ENCODE measurements around the gene RDH14. TPM values are rescaled to one million over a fixed set of nuclear protein-coding genes. Genes with fewer than 3 reads are reported as not detected.

RDH14 gene
- total RNA-seq, 4 donors from 2014 or later, result 14.9 to 21.3 (median 18.3) TPM

GRCh38 chr2:18520451-18521425 lies 39.7 kb downstream of the RDH14 start:
- Histone ChIP-seq H3K9me3 (no peaks in the 10 kb centered on the region), H3K36me3 (no peaks in the 10 kb centered on the region), H3K27ac (peak overlapping the region in 1 of 4 donors; percentile 1), H3K27me3 (no peaks in the 10 kb centered on the region), H3K4me3 (no peak overlapping the region), H3K4me1 (no peaks in the 10 kb centered on the region)
- DNase-seq, result peak; percentile 64 to 91 (median 81)
- TF ChIP-seq, protein P1, sequence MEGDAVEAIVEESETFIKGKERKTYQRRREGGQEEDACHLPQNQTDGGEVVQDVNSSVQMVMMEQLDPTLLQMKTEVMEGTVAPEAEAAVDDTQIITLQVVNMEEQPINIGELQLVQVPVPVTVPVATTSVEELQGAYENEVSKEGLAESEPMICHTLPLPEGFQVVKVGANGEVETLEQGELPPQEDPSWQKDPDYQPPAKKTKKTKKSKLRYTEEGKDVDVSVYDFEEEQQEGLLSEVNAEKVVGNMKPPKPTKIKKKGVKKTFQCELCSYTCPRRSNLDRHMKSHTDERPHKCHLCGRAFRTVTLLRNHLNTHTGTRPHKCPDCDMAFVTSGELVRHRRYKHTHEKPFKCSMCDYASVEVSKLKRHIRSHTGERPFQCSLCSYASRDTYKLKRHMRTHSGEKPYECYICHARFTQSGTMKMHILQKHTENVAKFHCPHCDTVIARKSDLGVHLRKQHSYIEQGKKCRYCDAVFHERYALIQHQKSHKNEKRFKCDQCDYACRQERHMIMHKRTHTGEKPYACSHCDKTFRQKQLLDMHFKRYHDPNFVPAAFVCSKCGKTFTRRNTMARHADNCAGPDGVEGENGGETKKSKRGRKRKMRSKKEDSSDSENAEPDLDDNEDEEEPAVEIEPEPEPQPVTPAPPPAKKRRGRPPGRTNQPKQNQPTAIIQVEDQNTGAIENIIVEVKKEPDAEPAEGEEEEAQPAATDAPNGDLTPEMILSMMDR (IDR thresholded peaks at IDR 0.05), result peak; percentile 48 to 89 (median 82)
- no peak for TF ChIP-seq POLR2A (IDR thresholded peaks at IDR 0.05)

GRCh38 chr2:18519914-18520450 lies 40.5 kb downstream of the RDH14 start:
- Histone ChIP-seq H3K27me3 (no peaks in the 10 kb centered on the region), H3K4me3 (no peak overlapping the region), H3K9me3 (no peaks in the 10 kb centered on the region), H3K36me3 (no peaks in the 10 kb centered on the region), H3K27ac (peak overlapping the region in 1 of 4 donors; percentile 1), H3K4me1 (no peaks in the 10 kb centered on the region)
- TF ChIP-seq POLR2A (IDR thresholded peaks at IDR 0.05), result no peak
- TF ChIP-seq, protein P1 (IDR thresholded peaks at IDR 0.05), result no peak
- DNase-seq, result no peak

- DNase-seq, result no peak
- H3K4me3 ChIP-seq, result no peak overlapping the region
- H3K4me1 ChIP-seq, result no peaks in the 10 kb centered on the region
- no peaks in the 10 kb centered on the region for H3K9me3 ChIP-seq
- no peak for TF ChIP-seq POLR2A (IDR thresholded peaks at IDR 0.05)
- TF ChIP-seq, protein P1 (IDR thresholded peaks at IDR 0.05), result no peak
- no peaks in the 10 kb centered on the region for H3K27me3 ChIP-seq
- peak overlapping the region in 1 of 4 donors; percentile 50 for H3K27ac ChIP-seq
- no peaks in the 10 kb centered on the region for H3K36me3 ChIP-seq
Observed at GRCh38 chr2:18518116-18519111, 42.0 kb downstream of the RDH14 start.

DNA sequence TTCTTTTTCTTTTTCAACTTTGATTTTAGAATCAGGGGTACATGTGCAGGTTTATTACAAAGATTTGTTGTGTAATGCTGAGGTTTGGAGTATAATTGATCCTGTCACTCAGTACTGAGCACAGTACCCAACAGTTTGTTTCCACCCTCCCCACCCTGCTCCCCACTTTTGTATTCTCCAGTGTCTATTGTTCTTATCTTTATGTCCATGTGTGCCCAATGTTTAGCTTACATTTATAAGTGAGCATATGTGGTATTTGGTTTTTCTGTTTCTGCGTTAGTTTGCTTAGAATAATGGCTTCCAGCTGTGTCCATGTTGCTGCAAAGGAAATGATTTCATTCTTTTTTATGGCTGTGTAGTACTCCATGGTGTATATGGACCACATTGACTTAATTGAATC lies 43.1 kb downstream of the RDH14 start:
- Histone ChIP-seq H3K27me3 (no peaks in the 10 kb centered on the region), H3K4me1 (no peaks in the 10 kb centered on the region), H3K27ac (peak overlapping the region in 1 of 4 donors; percentile 50), H3K9me3 (no peaks in the 10 kb centered on the region), H3K4me3 (no peak overlapping the region), H3K36me3 (no peaks in the 10 kb centered on the region)
- DNase-seq, result no peak
- TF ChIP-seq POLR2A (IDR thresholded peaks at IDR 0.05), result no peak
- TF ChIP-seq, protein P1 (IDR thresholded peaks at IDR 0.05), result no peak

GRCh38 chr2:18516112-18516511 lies 44.3 kb downstream of the RDH14 start:
- H3K4me1 ChIP-seq, result no peaks in the 10 kb centered on the region
- H3K9me3 ChIP-seq, result no peaks in the 10 kb centered on the region
- H3K36me3 ChIP-seq, result no peaks in the 10 kb centered on the region
- no peaks in the 10 kb centered on the region for H3K27me3 ChIP-seq
- H3K4me3 ChIP-seq, result no peak overlapping the region
- no peak for TF ChIP-seq POLR2A (IDR thresholded peaks at IDR 0.05)
- TF ChIP-seq, protein P1 (IDR thresholded peaks at IDR 0.05), result no peak
- no peak for DNase-seq
- H3K27ac ChIP-seq, result no peak overlapping the region
